GM12878 (cell line): ENCODE measurements around the gene VGLL4.

Experiments
- FOS ChIP-seq: IDR thresholded peaks from 3 replicates; pipeline ENCODE4 v1.6.1; 2011; ENCODE audit warnings: borderline replicate concordance; ENCODE audit not compliant: insufficient read length; ENCODE audit errors: extremely low read depth
- POLR2A ChIP-seq: IDR thresholded peaks from 2 replicates; pipeline ENCODE4 v1.6.1; 2011; ENCODE audit warnings: low read depth, mild to moderate bottlenecking, low read length
- POLR2AphosphoS2 ChIP-seq: IDR thresholded peaks from 2 replicates; pipeline ENCODE4 v1.6.1; 2011; ENCODE audit warnings: low read depth, mild to moderate bottlenecking, low read length, improper control_type of control experiment, moderate library complexity
- POLR2AphosphoS5 ChIP-seq: IDR thresholded peaks from 2 replicates; pipeline ENCODE4 v1.6.1; 2011; ENCODE audit warnings: mild to moderate bottlenecking, low read length, inconsistent platforms
- RAD21 ChIP-seq: IDR thresholded peaks from 2 replicates; pipeline ENCODE4 v1.6.1; 2011; ENCODE audit warnings: mild to moderate bottlenecking, low read depth, low read length, moderate library complexity; ENCODE audit not compliant: insufficient read depth
- TAF1 ChIP-seq: IDR thresholded peaks from 2 replicates; pipeline ENCODE4 v1.6.1; 2011; ENCODE audit warnings: mild to moderate bottlenecking, low read depth, low read length, borderline replicate concordance
- TF ChIP-seq, protein P1 (sequence below): fragments of 450-650 bp; conservative IDR thresholded peaks from 2 replicates; pipeline ENCODE4 v1.6.1; 2017; ENCODE audit warnings: mild to moderate bottlenecking, moderate library complexity
- TF ChIP-seq, protein P2 (sequence below), 3 experiments: IDR thresholded peaks in 2 of 3; conservative IDR thresholded peaks in 1 of 3; 2 replicates each; pipeline ENCODE4 v1.5.1; 2011; ENCODE audit warnings: low read depth in 3 of 3, low read length in 3 of 3, mild to moderate bottlenecking in 3 of 3, control low read depth in 2 of 3, moderate library complexity in 2 of 3, inconsistent platforms in 1 of 3, mixed read lengths in 1 of 3; ENCODE audit not compliant: control insufficient read depth in 2 of 3, insufficient read depth in 1 of 3; ENCODE audit errors: extremely low read depth in 1 of 3

DNA sequence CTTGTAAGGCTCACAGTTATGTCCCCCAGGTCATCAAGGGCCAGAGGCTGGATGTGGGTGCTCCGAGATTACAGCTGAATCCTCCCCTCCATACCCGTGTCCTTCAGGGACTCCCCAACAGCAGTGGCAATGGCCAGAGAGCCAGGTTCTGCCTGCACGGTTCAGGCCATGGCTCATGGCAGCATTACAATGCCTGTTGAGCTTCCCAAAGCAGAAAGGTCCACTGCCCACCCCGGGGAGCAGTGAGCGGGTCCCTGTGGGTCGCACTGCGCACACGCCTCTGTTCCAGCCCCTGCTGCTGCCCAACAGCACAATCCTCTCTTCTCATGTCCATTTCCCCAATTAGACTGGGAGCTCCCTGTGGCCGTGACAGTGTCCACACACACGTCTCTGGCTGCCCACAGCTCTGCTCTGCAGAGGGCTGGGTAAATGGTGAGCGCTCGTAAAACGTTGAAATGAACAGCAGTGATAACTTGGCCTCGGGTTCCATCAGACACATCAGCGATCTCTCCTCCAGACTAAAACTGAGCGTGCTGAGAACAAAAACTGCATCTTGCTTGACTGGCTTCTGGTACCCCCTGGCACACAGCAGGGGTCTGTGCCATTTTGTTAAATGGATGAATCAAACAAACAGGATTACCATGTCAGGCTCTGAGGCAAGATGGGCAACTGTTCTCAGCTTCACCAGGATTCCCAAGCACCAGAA, 80.4 kb downstream of the VGLL4 start:
- TF ChIP-seq RAD21: no peak
- TF ChIP-seq, protein P1, sequence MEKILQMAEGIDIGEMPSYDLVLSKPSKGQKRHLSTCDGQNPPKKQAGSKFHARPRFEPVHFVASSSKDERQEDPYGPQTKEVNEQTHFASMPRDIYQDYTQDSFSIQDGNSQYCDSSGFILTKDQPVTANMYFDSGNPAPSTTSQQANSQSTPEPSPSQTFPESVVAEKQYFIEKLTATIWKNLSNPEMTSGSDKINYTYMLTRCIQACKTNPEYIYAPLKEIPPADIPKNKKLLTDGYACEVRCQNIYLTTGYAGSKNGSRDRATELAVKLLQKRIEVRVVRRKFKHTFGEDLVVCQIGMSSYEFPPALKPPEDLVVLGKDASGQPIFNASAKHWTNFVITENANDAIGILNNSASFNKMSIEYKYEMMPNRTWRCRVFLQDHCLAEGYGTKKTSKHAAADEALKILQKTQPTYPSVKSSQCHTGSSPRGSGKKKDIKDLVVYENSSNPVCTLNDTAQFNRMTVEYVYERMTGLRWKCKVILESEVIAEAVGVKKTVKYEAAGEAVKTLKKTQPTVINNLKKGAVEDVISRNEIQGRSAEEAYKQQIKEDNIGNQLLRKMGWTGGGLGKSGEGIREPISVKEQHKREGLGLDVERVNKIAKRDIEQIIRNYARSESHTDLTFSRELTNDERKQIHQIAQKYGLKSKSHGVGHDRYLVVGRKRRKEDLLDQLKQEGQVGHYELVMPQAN: no peak
- no peak for TF ChIP-seq POLR2A
- TF ChIP-seq, protein P2, sequence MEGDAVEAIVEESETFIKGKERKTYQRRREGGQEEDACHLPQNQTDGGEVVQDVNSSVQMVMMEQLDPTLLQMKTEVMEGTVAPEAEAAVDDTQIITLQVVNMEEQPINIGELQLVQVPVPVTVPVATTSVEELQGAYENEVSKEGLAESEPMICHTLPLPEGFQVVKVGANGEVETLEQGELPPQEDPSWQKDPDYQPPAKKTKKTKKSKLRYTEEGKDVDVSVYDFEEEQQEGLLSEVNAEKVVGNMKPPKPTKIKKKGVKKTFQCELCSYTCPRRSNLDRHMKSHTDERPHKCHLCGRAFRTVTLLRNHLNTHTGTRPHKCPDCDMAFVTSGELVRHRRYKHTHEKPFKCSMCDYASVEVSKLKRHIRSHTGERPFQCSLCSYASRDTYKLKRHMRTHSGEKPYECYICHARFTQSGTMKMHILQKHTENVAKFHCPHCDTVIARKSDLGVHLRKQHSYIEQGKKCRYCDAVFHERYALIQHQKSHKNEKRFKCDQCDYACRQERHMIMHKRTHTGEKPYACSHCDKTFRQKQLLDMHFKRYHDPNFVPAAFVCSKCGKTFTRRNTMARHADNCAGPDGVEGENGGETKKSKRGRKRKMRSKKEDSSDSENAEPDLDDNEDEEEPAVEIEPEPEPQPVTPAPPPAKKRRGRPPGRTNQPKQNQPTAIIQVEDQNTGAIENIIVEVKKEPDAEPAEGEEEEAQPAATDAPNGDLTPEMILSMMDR (IDR thresholded peaks at IDR 0.05 in 2 of 3, conservative IDR thresholded peaks at IDR 0.05 in 1 of 3; ENCODE audit: control insufficient read depth in 2 of 3, extremely low read depth in 1 of 3, insufficient read depth in 1 of 3, low read depth in 3 of 3, low read length in 3 of 3): no peak
- TF ChIP-seq TAF1: no peak
- TF ChIP-seq FOS: no peak
- TF ChIP-seq POLR2AphosphoS2: no peak
- no peak for TF ChIP-seq POLR2AphosphoS5
